SH-SY5Y (cell line): ENCODE results near the gene MXRA8.

ENCODE experiments used
- GATA2 ChIP-seq: IDR thresholded peaks from 2 replicates; pipeline ENCODE4 v1.6.1; 2011; ENCODE audit warnings: mild to moderate bottlenecking, low read depth, low read length
- GATA3 ChIP-seq: IDR thresholded peaks from 2 replicates; pipeline ENCODE4 v1.6.1; 2011; ENCODE audit warnings: low read depth, mild to moderate bottlenecking, low read length, moderate library complexity

GRCh38 chr1:1370771-1371300, 12.5 kb upstream of the MXRA8 start:
- TF ChIP-seq GATA2 (no peak), GATA3 (no peak)
